Stimulated activated naive CD4-positive, alpha-beta T cell treated with Interleukin-2 at 50 U/mL for 16 hours (primary cell): ENCODE results near the gene AKR7A3.
A peak's percentile ranks its signal among the peaks of the same experiment; 100 is the strongest.

Experiments
- DNase-seq: peaks from one replicate; lab custom pipeline; 2025; lab: John Stamatoyannopoulos, UW

The AKR7A3 gene

DNA sequence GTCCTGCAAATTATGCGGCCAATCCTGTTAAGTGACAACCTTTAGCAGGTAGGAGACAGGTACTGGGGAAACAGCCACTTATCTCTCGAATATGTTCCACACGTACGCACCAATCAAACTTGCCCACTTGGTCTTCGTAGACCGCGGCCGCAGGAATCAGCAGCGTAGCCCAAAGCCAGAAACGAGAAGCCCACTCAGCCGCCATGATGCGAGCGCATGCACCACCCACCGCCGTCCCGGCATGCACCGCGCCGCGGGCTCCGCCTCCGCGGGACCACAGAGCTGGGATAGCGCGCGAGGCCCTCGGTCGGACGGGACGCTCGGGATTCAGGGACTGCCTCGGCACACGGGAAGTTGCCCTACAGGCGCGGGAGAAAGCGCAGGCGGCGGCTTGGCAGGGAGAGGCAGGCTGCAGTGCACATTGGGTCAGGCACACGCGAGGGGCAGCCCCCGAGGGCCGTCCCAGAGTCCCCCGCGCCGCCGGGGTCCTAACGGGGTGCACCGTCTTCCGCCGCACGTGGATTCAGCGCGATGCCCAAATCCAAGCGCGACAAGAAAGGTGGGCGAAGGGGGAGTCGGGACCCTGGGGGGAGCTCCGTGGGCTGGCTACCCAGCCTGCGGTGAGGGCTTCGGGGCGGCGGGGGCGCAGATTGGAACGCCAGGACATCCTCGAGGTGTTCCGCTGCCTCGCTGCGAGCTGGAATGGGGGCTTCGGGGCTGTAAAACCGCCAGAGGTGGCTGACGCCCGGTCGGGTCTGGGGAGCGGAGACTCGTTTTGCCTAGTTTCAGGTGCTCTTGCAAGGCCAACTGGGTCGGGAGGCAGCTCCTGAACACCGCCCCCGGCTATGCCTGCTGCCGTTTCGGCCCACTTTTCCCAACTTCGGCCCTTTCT lies 37.0 kb downstream of the AKR7A3 start, which contains the start of the genes EMC1 and MRTO4:
Gene EMC1 (minus strand): TSS at position 220 of the 892 bp plus-strand sequence. CDS start 15 bp downstream, at position 205.
Gene MRTO4 (plus strand): TSS at position 501 of the 892 bp plus-strand sequence. CDS start 31 bp downstream, at position 532.
- DNase-seq, result peak; percentile 88

GRCh38 chr1:19250629-19251304 lies 37.8 kb downstream of the AKR7A3 start:
- DNase-seq, result no peak

DNA sequence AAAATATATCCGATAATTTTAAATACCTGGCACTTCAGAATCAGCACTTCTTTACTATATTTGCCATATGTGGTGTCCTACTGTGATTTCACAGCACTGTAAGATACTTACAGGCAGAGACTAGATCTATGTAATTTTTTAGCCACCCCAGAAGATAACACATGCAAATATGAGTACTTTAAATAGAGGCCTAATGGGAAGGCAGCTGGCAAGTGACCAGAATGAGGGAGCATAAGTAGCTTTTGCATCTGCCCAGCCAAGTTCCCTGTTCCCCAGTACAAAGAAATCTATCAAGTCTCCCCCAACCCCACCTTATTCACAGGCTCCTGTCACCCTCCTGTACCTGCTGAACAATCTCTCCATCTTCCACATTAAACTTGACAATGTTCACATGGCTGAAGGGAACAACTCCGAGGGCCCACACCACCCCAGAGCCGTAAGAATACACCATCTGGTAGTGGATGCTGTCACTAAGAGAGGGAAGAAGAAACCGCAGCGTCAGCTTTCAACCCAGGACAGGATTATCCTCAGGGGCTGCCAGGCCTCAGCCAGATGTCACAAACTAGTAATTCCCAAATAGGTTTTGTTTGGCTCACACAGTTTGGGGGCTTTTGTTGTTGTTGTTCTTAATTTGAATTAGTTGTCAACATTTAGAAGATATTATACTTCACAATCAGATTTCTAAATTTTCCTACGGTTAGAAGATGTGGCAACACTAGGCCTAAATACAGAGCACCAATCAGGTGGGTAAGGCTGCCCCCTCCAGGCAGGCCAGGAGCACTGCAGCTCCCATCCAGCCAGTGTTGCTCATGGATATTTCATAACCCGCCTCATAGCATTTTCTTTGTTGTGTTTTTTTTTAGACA lies 47.7 kb downstream of the AKR7A3 start:
- DNase-seq, result peak; percentile 44

DNA sequence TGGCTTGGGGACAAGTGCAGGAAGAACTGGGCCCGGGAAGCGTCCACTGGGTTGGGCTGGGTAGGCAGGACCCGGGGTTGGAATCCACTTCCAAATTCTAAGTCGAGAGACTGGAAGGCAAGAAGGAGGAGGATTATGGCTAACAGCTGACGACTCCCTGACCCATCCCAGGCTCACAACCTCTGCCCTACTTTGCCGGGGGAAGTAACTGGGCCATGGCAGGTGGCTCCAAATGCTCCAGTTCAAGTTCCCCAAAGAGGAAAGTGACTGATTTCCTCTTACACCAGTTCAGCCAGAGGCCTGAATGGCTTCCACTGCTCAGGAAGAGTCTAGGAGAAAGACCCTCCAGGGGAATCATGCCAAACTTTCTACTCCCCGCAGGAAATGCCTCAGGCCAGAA lies 48.7 kb downstream of the AKR7A3 start:
- DNase-seq, result no peak

- DNase-seq, result no peak
Observed at GRCh38 chr1:19234224-19234623, 54.3 kb downstream of the AKR7A3 start.
